Tibial artery (tissue), 4 donors: Measurements from ENCODE around the gene ZPR1.

Source experiments
- DNase-seq, 2 donors: peaks; one replicate each; pipeline ENCODE4 v3.0.0-alpha.2; 2019
- H3K27ac ChIP-seq, 2 donors: fragments of 200-600 bp; sonication (generic) in 1 of 2; 1 replicate in 1 of 2; 2 replicates in 1 of 2; pipeline ENCODE4 v1.5.1; 2018 to 2019; ENCODE audit warnings: mild to moderate bottlenecking in 1 of 2
- H3K27me3 ChIP-seq, 2 donors: fragments of 200-600 bp; sonication (generic) in 1 of 2; one replicate each; pipeline versions ENCODE4 v1.5.1 to v1.6.0; 2016 to 2019
- H3K36me3 ChIP-seq, 3 donors: fragments of 200-600 bp; sonication (generic) in 2 of 3; one replicate each; pipeline ENCODE4 v1.5.1; 2016 to 2019; ENCODE audit warnings: mild to moderate bottlenecking in 2 of 3
- H3K4me1 ChIP-seq, 4 donors: fragments of 200-600 bp; sonication (generic) in 2 of 4; 1 replicate in 3 of 4; 2 replicates in 1 of 4; pipeline ENCODE4 v1.5.1; 2016 to 2019
- H3K4me3 ChIP-seq, 2 donors: fragments of 200-600 bp; sonication (generic) in 1 of 2; 1 replicate in 1 of 2; 2 replicates in 1 of 2; pipeline ENCODE4 v1.5.1; 2018 to 2019; ENCODE audit warnings: mild to moderate bottlenecking in 2 of 2
- H3K9me3 ChIP-seq, 3 donors: fragments of 200-600 bp; sonication (generic) in 1 of 3; one replicate each; pipeline ENCODE4 v1.5.1; 2016 to 2019
- intact Hi-C: fragments of 100-400 bp; cut with DNase I; formaldehyde crosslinking; loops from one replicate; pipeline ENCODE4 v1.15.0; 2023; ENCODE audit warnings: low total_unique reads
- TF ChIP-seq, protein P1 (sequence below), 2 experiments: fragments of 200-600 bp in 1 of 2; fragments of 450-650 bp in 1 of 2; IDR thresholded peaks; one replicate each; pipeline ENCODE4 v1.5.1; 2017 to 2019; ENCODE audit warnings: antibody characterized with exemption in 2 of 2, mild to moderate bottlenecking in 1 of 2, moderate library complexity in 1 of 2

ZPR1 gene

DNA sequence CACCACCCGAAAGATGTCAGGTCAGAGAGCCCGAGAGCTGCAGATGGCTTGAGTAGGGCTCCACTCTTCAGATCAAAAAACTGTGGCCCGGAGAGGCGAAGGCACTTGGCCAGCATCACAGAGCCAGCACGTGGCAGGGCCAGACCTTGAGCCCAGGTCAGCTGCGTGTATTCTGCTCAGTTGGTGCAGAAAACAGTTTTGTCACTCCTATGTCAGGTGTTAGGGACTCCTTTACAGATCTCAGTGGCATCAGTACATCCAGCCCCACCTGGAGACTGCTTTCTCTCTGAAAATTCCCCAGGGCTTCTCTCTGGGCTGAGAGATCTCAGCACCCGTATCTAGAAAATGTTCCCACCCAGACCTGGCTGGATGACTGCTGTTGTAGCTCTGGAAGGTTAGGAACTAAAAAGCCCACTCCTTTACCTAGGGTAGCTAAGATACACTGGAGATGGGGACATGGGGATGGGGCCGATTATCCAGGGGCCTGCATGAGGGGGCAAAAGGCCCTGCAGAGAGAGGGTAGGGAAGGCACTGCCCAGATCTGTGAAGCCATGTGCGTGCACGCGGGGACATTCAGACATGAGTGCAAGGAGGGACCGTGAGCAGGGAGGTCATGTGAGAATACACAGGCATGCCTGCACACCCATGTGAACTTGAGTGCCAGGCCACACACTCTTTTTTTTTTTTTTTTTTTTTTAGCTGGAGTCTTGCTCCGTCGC, 46.2 kb upstream of the ZPR1 start:
- TF ChIP-seq, protein P1, sequence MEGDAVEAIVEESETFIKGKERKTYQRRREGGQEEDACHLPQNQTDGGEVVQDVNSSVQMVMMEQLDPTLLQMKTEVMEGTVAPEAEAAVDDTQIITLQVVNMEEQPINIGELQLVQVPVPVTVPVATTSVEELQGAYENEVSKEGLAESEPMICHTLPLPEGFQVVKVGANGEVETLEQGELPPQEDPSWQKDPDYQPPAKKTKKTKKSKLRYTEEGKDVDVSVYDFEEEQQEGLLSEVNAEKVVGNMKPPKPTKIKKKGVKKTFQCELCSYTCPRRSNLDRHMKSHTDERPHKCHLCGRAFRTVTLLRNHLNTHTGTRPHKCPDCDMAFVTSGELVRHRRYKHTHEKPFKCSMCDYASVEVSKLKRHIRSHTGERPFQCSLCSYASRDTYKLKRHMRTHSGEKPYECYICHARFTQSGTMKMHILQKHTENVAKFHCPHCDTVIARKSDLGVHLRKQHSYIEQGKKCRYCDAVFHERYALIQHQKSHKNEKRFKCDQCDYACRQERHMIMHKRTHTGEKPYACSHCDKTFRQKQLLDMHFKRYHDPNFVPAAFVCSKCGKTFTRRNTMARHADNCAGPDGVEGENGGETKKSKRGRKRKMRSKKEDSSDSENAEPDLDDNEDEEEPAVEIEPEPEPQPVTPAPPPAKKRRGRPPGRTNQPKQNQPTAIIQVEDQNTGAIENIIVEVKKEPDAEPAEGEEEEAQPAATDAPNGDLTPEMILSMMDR (IDR thresholded peaks at IDR 0.05) = no peak
- peaks cover 0 to 13% of the 10 kb centered on the region in 2 donors for H3K27me3 ChIP-seq
- H3K36me3 ChIP-seq = no peaks in the 10 kb centered on the region
- H3K27ac ChIP-seq = no peak overlapping the region
- intact Hi-C loops = no loop called here
- no peak overlapping the region for H3K4me3 ChIP-seq
- H3K4me1 ChIP-seq = peaks cover 0 to 15% (median 10%) of the 10 kb centered on the region in 4 donors
- H3K9me3 ChIP-seq = no peaks in the 10 kb centered on the region
- DNase-seq = no peak

DNA sequence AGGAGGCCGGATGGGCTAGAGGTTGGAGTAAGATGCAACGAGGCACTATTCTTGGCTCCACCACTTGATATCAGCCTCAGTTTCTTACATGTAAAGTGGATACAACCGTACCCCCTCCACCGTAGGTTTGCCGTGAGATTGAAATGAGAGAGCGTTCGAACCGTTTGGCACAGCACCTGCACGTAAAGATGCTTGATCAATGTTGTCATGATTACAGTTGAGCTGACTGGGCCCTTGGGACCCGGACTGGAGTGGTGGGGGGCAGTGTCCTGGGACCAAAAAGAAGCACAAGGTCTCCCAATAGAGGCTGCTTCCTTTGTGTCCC, 45.6 kb upstream of the ZPR1 start:
- Histone ChIP-seq H3K4me3 (no peak overlapping the region), H3K27ac (no peak overlapping the region), H3K27me3 (peaks cover 0 to 13% of the 10 kb centered on the region in 2 donors), H3K9me3 (no peaks in the 10 kb centered on the region), H3K4me1 (peaks cover 0 to 15% (median 10%) of the 10 kb centered on the region in 4 donors), H3K36me3 (no peaks in the 10 kb centered on the region)
- TF ChIP-seq, protein P1 (IDR thresholded peaks at IDR 0.05) = no peak
- DNase-seq = no peak
- intact Hi-C loops = no loop called here

DNA sequence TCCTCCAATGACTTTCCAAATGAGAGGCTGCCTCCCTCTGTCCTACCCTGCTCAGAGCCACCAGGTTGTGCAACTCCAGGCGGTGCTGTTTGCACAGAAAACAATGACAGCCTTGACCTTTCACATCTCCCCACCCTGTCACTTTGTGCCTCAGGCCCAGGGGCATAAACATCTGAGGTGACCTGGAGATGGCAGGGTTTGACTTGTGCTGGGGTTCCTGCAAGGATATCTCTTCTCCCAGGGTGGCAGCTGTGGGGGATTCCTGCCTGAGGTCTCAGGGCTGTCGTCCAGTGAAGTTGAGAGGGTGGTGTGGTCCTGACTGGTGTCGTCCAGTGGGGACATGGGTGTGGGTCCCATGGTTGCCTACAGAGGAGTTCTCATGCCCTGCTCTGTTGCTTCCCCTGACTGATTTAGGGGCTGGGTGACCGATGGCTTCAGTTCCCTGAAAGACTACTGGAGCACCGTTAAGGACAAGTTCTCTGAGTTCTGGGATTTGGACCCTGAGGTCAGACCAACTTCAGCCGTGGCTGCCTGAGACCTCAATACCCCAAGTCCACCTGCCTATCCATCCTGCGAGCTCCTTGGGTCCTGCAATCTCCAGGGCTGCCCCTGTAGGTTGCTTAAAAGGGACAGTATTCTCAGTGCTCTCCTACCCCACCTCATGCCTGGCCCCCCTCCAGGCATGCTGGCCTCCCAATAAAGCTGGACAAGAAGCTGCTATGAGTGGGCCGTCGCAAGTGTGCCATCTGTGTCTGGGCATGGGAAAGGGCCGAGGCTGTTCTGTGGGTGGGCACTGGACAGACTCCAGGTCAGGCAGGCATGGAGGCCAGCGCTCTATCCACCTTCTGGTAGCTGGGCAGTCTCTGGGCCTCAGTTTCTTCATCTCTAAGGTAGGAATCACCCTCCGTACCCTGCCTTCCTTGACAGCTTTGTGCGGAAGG, 44.8 kb upstream of the ZPR1 start:
- intact Hi-C loops = no loop called here
- Histone ChIP-seq H3K9me3 (no peaks in the 10 kb centered on the region), H3K27ac (no peak overlapping the region), H3K36me3 (no peaks in the 10 kb centered on the region), H3K4me3 (no peak overlapping the region), H3K27me3 (peaks cover 0 to 13% of the 10 kb centered on the region in 2 donors), H3K4me1 (peaks cover 0 to 15% (median 10%) of the 10 kb centered on the region in 4 donors)
- TF ChIP-seq, protein P1 (IDR thresholded peaks at IDR 0.05) = no peak
- DNase-seq = peak in 1 of 2 donors; percentile 62

DNA sequence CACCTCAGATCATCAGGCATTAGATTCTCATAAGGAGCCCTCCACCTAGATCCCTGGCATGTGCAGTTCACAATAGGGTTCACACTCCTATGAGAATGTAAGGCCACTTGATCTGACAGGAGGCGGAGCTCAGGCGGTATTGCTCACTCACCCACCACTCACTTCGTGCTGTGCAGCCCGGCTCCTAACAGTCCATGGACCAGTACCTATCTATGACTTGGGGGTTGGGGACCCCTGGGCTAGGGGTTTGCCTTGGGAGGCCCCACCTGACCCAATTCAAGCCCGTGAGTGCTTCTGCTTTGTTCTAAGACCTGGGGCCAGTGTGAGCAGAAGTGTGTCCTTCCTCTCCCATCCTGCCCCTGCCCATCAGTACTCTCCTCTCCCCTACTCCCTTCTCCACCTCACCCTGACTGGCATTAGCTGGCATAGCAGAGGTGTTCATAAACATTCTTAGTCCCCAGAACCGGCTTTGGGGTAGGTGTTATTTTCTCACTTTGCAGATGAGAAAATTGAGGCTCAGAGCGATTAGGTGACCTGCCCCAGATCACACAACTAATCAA, 44.0 kb upstream of the ZPR1 start:
- no peak overlapping the region for H3K27ac ChIP-seq
- DNase-seq = no peak
- intact Hi-C loops = no loop called here
- H3K9me3 ChIP-seq = no peaks in the 10 kb centered on the region
- no peaks in the 10 kb centered on the region for H3K36me3 ChIP-seq
- H3K4me1 ChIP-seq = peaks cover 0 to 15% (median 10%) of the 10 kb centered on the region in 4 donors
- TF ChIP-seq, protein P1 (IDR thresholded peaks at IDR 0.05) = no peak
- peaks cover 0 to 13% of the 10 kb centered on the region in 2 donors for H3K27me3 ChIP-seq
- no peak overlapping the region for H3K4me3 ChIP-seq

DNA sequence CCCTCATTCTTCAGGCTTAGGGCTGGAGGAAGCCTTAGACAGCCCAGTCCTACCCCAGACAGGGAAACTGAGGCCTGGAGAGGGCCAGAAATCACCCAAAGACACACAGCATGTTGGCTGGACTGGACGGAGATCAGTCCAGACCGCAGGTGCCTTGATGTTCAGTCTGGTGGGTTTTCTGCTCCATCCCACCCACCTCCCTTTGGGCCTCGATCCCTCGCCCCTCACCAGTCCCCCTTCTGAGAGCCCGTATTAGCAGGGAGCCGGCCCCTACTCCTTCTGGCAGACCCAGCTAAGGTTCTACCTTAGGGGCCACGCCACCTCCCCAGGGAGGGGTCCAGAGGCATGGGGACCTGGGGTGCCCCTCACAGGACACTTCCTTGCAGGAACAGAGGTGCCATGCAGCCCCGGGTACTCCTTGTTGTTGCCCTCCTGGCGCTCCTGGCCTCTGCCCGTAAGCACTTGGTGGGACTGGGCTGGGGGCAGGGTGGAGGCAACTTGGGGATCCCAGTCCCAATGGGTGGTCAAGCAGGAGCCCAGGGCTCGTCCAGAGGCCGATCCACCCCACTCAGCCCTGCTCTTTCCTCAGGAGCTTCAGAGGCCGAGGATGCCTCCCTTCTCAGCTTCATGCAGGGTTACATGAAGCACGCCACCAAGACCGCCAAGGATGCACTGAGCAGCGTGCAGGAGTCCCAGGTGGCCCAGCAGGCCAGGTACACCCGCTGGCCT, 42.5 kb upstream of the ZPR1 start:
- peaks cover 0 to 13% of the 10 kb centered on the region in 2 donors for H3K27me3 ChIP-seq
- TF ChIP-seq, protein P1 (IDR thresholded peaks at IDR 0.05) = no peak
- no peaks in the 10 kb centered on the region for H3K9me3 ChIP-seq
- peaks cover 0 to 6% (median 5%) of the 10 kb centered on the region in 4 donors for H3K4me1 ChIP-seq
- H3K27ac ChIP-seq = no peak overlapping the region
- DNase-seq = no peak
- no peak overlapping the region for H3K4me3 ChIP-seq
- intact Hi-C loops = no loop called here
- H3K36me3 ChIP-seq = no peaks in the 10 kb centered on the region
